OCI-LY7 (cell line): ENCODE measurements around the gene GHRHR. TPM values are rescaled to one million over a fixed set of nuclear protein-coding genes. Genes with fewer than 3 reads are reported as not detected.

Source experiments
- BruUV-seq: library from RNA; stranded (reverse); fragments of 400-500 nt; replicated peaks from 2 replicates; lab custom pipeline; 2021; lab: Mats Ljungman, UMichigan
- CTCF ChIA-PET: fragments of 300-600 bp; sonication (Branson Sonifier 250); formaldehyde crosslinking; loops from one replicate; lab custom pipeline; 2022; ENCODE audit warnings: antibody characterized with exemption; ENCODE audit not compliant: unreplicated experiment; lab: Charles Lee
- POLR2A ChIA-PET: fragments of 300-600 bp; sonication (Branson Sonifier 250); formaldehyde crosslinking; loops from one replicate; lab custom pipeline; 2022; ENCODE audit warnings: antibody characterized with exemption; lab: Charles Lee
- DNase-seq: peaks from one replicate; pipeline ENCODE4 v3.0.0-alpha.2; 2015; ENCODE audit warnings: low spot score
- H2AFZ ChIP-seq: fragments of 200-600 bp; sonication (generic), shearing (Covaris generic); 2 replicates; pipeline ENCODE4 v1.6.1; 2014; ENCODE audit warnings: mild to moderate bottlenecking, antibody characterized with exemption, low read length, moderate library complexity
- H3K27ac ChIP-seq: fragments of 200-600 bp; sonication (generic); 2 replicates; pipeline ENCODE4 v1.5.1; 2014; ENCODE audit warnings: mixed run types, low read depth, mild to moderate bottlenecking, moderate library complexity, low read length, inconsistent platforms; ENCODE audit not compliant: poor library complexity, severe bottlenecking
- H3K36me3 ChIP-seq: fragments of 200-600 bp; sonication (generic); 2 replicates; pipeline ENCODE4 v1.6.1; 2014; ENCODE audit warnings: mild to moderate bottlenecking, antibody characterized with exemption, low read length, moderate library complexity, mixed read lengths; ENCODE audit not compliant: insufficient read depth
- H3K4me1 ChIP-seq: fragments of 200-600 bp; sonication (generic); 2 replicates; pipeline ENCODE4 v1.5.1; 2014; ENCODE audit warnings: mild to moderate bottlenecking, low read length; ENCODE audit not compliant: insufficient read depth, poor library complexity, severe bottlenecking
- H3K4me2 ChIP-seq: fragments of 200-600 bp; sonication (generic); 2 replicates; pipeline ENCODE4 v1.6.1; 2014; ENCODE audit warnings: mild to moderate bottlenecking, low read length
- H3K4me3 ChIP-seq: fragments of 200-600 bp; sonication (generic); 2 replicates; pipeline ENCODE4 v1.5.1; 2014; ENCODE audit warnings: mild to moderate bottlenecking, low read depth, low read length; ENCODE audit not compliant: poor library complexity, severe bottlenecking
- H3K79me2 ChIP-seq: fragments of 200-600 bp; sonication (generic); 2 replicates; pipeline ENCODE4 v1.6.1; 2016; ENCODE audit warnings: low read depth, mild to moderate bottlenecking, low read length, moderate library complexity, mixed read lengths; ENCODE audit not compliant: insufficient read depth
- H3K9me2 ChIP-seq: fragments of 200-600 bp; sonication (generic); 2 replicates; pipeline ENCODE4 v1.6.1; 2016; ENCODE audit warnings: mild to moderate bottlenecking, low read length, mixed read lengths; ENCODE audit not compliant: insufficient read depth
- H3K9me3 ChIP-seq: fragments of 200-600 bp; sonication (generic); 2 replicates; pipeline ENCODE4 v1.6.1; 2014; ENCODE audit warnings: mild to moderate bottlenecking, mixed run types, low read length, mixed read lengths
- H4K20me1 ChIP-seq: fragments of 200-600 bp; sonication (generic); 2 replicates; pipeline ENCODE4 v1.6.1; 2014; ENCODE audit warnings: mild to moderate bottlenecking, antibody characterized with exemption, low read length, moderate library complexity, mixed read lengths; ENCODE audit not compliant: insufficient read depth
- EZH2phosphoT487 ChIP-seq: fragments of 200-600 bp; sonication (generic); IDR thresholded peaks from 2 replicates; pipeline ENCODE4 v1.6.1; 2018; ENCODE audit warnings: low read depth, borderline replicate concordance, mild to moderate bottlenecking, mixed run types, antibody characterized with exemption, low read length, moderate library complexity, mixed read lengths
- intact Hi-C: fragments of 100-400 bp; cut with micrococcal nuclease; formaldehyde crosslinking; loops from one replicate; pipeline ENCODE4 v1.10.0; 2022; ENCODE audit not compliant: unreplicated experiment
- total RNA-seq, 2 experiments: library from RNA; depleted of rRNA in 1 of 2; stranded (reverse); fragments of >200 nt in 1 of 2; shearing (Covaris generic) in 1 of 2; gene quantifications; 2 replicates each; pipeline ENCODE4 v1.2.3, GENCODE V29; 2014 to 2022
- TF ChIP-seq, protein P1 (sequence below): fragments of 200-600 bp; sonication (generic); conservative IDR thresholded peaks from 2 replicates; pipeline ENCODE4 v1.5.1; 2014; ENCODE audit warnings: mild to moderate bottlenecking, antibody characterized with exemption, low read length, moderate library complexity, mixed read lengths

Gene GHRHR
- total RNA-seq, 2 experiments from 2014 or later: not detected

DNA sequence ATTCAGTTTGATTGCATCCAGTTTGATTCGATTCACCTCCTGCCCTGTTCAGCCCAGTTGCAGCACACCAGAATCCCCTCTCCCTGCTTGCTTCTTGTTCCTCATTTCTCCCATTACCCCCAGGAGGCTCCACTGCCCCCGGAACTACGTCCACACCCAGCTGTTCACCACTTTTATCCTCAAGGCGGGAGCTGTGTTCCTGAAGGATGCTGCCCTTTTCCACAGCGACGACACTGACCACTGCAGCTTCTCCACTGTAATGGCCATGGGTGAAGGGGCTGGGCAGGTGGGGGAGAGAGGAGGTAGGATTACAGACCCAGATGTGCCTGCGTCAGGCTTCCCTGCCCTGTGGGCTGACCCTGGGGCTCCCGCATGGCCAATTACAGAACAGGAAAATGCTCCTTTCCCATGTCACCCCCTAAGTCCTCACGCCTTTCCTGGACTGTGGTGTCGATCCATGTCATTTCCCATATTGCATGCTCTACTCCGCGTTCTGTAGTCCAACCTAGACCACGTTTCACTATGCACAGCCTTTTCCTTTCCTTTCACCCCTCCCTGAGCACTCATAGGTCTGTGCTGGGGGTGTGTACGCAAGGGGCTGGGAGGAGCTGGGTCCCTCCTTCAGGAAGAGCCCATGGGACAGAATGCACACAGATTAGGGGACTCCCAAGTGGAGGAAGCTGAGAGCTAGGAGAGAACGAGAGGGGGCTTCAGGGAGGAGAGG, 8.2 kb downstream of the GHRHR start:
- H4K20me1 ChIP-seq: no peaks in the 10 kb centered on the region
- no peak overlapping the region for H3K27ac ChIP-seq
- ChIA-PET POLR2A (interaction anchor here (0.6 kb wide), 1 partner anchor 13 kb away, joined by 7 read pairs; no protein-coding TSS in a partner anchor), CTCF (interaction anchor here (0.8 to 1.6 kb wide), 2 partner anchors 33 to 34 kb away, joined by 3 read pairs; no protein-coding TSS in a partner anchor)
- no peak overlapping the region for H2AFZ ChIP-seq
- H3K36me3 ChIP-seq: no peaks in the 10 kb centered on the region
- no peak overlapping the region for H3K4me2 ChIP-seq
- H3K4me3 ChIP-seq: no peak overlapping the region
- H3K9me3 ChIP-seq: no peaks in the 10 kb centered on the region
- peaks cover 49% of the 10 kb centered on the region for H3K4me1 ChIP-seq
- no peak for DNase-seq
- TF ChIP-seq, protein P1, sequence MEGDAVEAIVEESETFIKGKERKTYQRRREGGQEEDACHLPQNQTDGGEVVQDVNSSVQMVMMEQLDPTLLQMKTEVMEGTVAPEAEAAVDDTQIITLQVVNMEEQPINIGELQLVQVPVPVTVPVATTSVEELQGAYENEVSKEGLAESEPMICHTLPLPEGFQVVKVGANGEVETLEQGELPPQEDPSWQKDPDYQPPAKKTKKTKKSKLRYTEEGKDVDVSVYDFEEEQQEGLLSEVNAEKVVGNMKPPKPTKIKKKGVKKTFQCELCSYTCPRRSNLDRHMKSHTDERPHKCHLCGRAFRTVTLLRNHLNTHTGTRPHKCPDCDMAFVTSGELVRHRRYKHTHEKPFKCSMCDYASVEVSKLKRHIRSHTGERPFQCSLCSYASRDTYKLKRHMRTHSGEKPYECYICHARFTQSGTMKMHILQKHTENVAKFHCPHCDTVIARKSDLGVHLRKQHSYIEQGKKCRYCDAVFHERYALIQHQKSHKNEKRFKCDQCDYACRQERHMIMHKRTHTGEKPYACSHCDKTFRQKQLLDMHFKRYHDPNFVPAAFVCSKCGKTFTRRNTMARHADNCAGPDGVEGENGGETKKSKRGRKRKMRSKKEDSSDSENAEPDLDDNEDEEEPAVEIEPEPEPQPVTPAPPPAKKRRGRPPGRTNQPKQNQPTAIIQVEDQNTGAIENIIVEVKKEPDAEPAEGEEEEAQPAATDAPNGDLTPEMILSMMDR: no peak
- TF ChIP-seq EZH2phosphoT487: no peak
- no peaks in the 10 kb centered on the region for H3K9me2 ChIP-seq
- intact Hi-C loops: no loop called here
- BruUV-seq: no TSS peak
- H3K79me2 ChIP-seq: no peaks in the 10 kb centered on the region

DNA sequence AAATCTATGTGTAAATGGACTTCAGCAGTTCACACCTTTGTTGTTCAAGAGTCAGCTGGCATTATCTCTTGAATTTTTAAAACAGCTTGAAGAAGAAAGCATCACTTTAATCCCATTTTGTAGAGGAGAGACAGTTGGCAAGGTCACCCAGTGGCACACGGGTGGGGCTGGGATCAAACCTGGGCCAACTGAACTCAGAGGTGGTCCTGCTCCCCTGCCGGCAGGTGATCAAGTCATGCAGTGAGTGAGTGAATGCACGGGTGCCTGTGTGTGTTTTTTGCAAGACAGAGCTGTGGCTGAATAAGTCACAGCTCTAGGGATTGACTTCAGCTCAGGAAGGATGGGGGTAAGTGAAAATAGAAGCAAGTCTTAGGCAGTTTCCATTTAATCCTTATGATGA, 9.5 kb downstream of the GHRHR start:
- H3K4me2 ChIP-seq: no peak overlapping the region
- ChIA-PET CTCF (interaction anchor here (1.0 to 1.3 kb wide), 3 partner anchors 9 to 36 kb away, joined by 3 read pairs; partner anchors contain the start of gene GHRHR), POLR2A (interaction anchor here (0.9 to 1.7 kb wide), 3 partner anchors 13 to 166 kb away, joined by 4 to 6 read pairs (median 6); no protein-coding TSS in a partner anchor)
- no peaks in the 10 kb centered on the region for H3K79me2 ChIP-seq
- no peak for TF ChIP-seq EZH2phosphoT487
- TF ChIP-seq, protein P1: no peak
- H4K20me1 ChIP-seq: no peaks in the 10 kb centered on the region
- H2AFZ ChIP-seq: no peak overlapping the region
- no peak for DNase-seq
- H3K36me3 ChIP-seq: no peaks in the 10 kb centered on the region
- H3K4me1 ChIP-seq: peaks cover 46% of the 10 kb centered on the region
- no peak overlapping the region for H3K27ac ChIP-seq
- H3K9me3 ChIP-seq: no peaks in the 10 kb centered on the region
- BruUV-seq: no TSS peak
- no peaks in the 10 kb centered on the region for H3K9me2 ChIP-seq
- H3K4me3 ChIP-seq: no peak overlapping the region
- intact Hi-C loops: no loop called here
